IMR-90 (cell line): Measurements from ENCODE around the gene B9D1.

Experiments used
- BHLHE40 ChIP-seq: fragments of 150-350 bp; IDR thresholded peaks from 2 replicates; pipeline ENCODE4 v1.6.1; 2016; ENCODE audit warnings: mild to moderate bottlenecking, low read depth, low read length
- CEBPB ChIP-seq: IDR thresholded peaks from 2 replicates; pipeline ENCODE4 v1.6.1; 2012; ENCODE audit warnings: low read depth, low read length, improper control_type of control experiment
- CHD1 ChIP-seq: IDR thresholded peaks from 2 replicates; pipeline ENCODE4 v1.6.1; 2012; ENCODE audit warnings: low read depth, low read length, improper control_type of control experiment
- CTCF ChIP-seq: conservative IDR thresholded peaks from 2 replicates; pipeline ENCODE4 v1.5.1; 2012; ENCODE audit warnings: mild to moderate bottlenecking, low read depth, low read length, improper control_type of control experiment
- FOS ChIP-seq: fragments of 150-350 bp; IDR thresholded peaks from 2 replicates; pipeline ENCODE4 v1.6.1; 2016; ENCODE audit warnings: low read depth, low read length
- MAFK ChIP-seq: IDR thresholded peaks from 2 replicates; pipeline ENCODE4 v1.6.1; 2012; ENCODE audit warnings: low read depth, low read length, improper control_type of control experiment
- MAZ ChIP-seq: IDR thresholded peaks from 2 replicates; pipeline ENCODE4 v1.6.1; 2012; ENCODE audit warnings: low read depth, mild to moderate bottlenecking, low read length, improper control_type of control experiment, moderate library complexity, borderline replicate concordance
- MXI1 ChIP-seq: IDR thresholded peaks from 2 replicates; pipeline ENCODE4 v1.6.1; 2012; ENCODE audit warnings: low read depth, mild to moderate bottlenecking, low read length, moderate library complexity, borderline replicate concordance
- NFE2L2 ChIP-seq: fragments of 150-350 bp; IDR thresholded peaks from 2 replicates; pipeline ENCODE4 v1.6.1; 2016; ENCODE audit warnings: low read depth, mild to moderate bottlenecking, low read length
- POLR2A ChIP-seq: IDR thresholded peaks from 2 replicates; pipeline ENCODE4 v1.6.1; 2012; ENCODE audit warnings: mild to moderate bottlenecking, low read depth, low read length
- RAD21 ChIP-seq: IDR thresholded peaks from 2 replicates; pipeline ENCODE4 v1.6.1; 2012; ENCODE audit warnings: low read length, improper control_type of control experiment
- RFX5 ChIP-seq: IDR thresholded peaks from 2 replicates; pipeline ENCODE4 v1.8.0; 2012; ENCODE audit warnings: low read depth, mild to moderate bottlenecking, low read length, moderate library complexity
- SMC3 ChIP-seq: fragments of 150-350 bp; IDR thresholded peaks from 2 replicates; pipeline ENCODE4 v1.6.1; 2016; ENCODE audit warnings: low read depth, mild to moderate bottlenecking, antibody characterized with exemption, low read length, moderate library complexity
- USF2 ChIP-seq: fragments of 150-350 bp; IDR thresholded peaks from 2 replicates; pipeline ENCODE4 v1.6.1; 2017; ENCODE audit warnings: mild to moderate bottlenecking, antibody characterized with exemption, low read length, low read depth

- TF ChIP-seq CTCF (no peak), RFX5 (no peak), SMC3 (no peak), CEBPB (no peak), USF2 (no peak), POLR2A (no peak), MXI1 (no peak), FOS (no peak), CHD1 (no peak), NFE2L2 (no peak), MAFK (no peak), RAD21 (no peak), BHLHE40 (no peak), MAZ (no peak)
Observed at GRCh38 chr17:19343671-19344151, 18.8 kb downstream of the B9D1 start.
